IMR-90 (cell line): ENCODE results near the gene CCN5. TPM values are rescaled to one million over a fixed set of nuclear protein-coding genes. Genes with fewer than 3 reads are reported as not detected.

ENCODE experiments used
- ATAC-seq: fragments of 200-7000 bp; cut with Tn5 transposase; 2 replicates; pipeline ENCODE4 v1.9.1; 2020; ENCODE audit warnings: low read depth, mild to moderate bottlenecking, moderate library complexity
- BruUV-seq: library from RNA; stranded (reverse); fragments of 400-500 nt; replicated peaks from 2 replicates; lab custom pipeline; 2021; lab: Mats Ljungman, UMichigan
- CTCF ChIA-PET: fragments of 300-600 bp; formaldehyde crosslinking; extraction: SDS; loops from one replicate; lab custom pipeline; 2021; ENCODE audit warnings: antibody characterized with exemption; lab: Yijun Ruan, JAX
- POLR2A ChIA-PET: fragments of 300-600 bp; sonication (Branson Sonifier 250); formaldehyde crosslinking; loops from one replicate; lab custom pipeline; 2022; ENCODE audit warnings: antibody characterized with exemption; ENCODE audit not compliant: unreplicated experiment; lab: Charles Lee
- DNase-seq: peaks from one replicate; pipeline ENCODE4 v3.0.0; 2013
- H2AFZ ChIP-seq: replicated peaks from 2 replicates; pipeline ENCODE3; 2013; ENCODE audit warnings: low read length, mild to moderate bottlenecking; ENCODE audit not compliant: poor library complexity
- H2AK5ac ChIP-seq: 2 replicates; pipeline ENCODE4 v1.6.1; 2013; ENCODE audit warnings: low read depth, low read length, inconsistent platforms
- H2AK9ac ChIP-seq: replicated peaks from 2 replicates; pipeline ENCODE3; 2013; ENCODE audit warnings: mild to moderate bottlenecking, low read depth, low read length, moderate library complexity; ENCODE audit not compliant: poor library complexity
- H2BK120ac ChIP-seq: 2 replicates; pipeline ENCODE4 v1.6.1; 2013; ENCODE audit warnings: low read depth, low read length, inconsistent platforms
- H2BK15ac ChIP-seq: 3 replicates; pipeline ENCODE4 v1.6.1; 2013; ENCODE audit warnings: low read depth, low read length, inconsistent platforms
- H2BK20ac ChIP-seq: 2 replicates; pipeline ENCODE4 v1.6.1; 2013; ENCODE audit warnings: low read depth, mild to moderate bottlenecking, inconsistent platforms, low read length, moderate library complexity
- H2BK5ac ChIP-seq: 2 replicates; pipeline ENCODE4 v1.6.1; 2013; ENCODE audit warnings: mild to moderate bottlenecking, low read depth, low read length, inconsistent platforms; ENCODE audit not compliant: poor library complexity, severe bottlenecking
- H3K14ac ChIP-seq: replicated peaks from 2 replicates; pipeline ENCODE4 v1.6.1; 2013; ENCODE audit warnings: low read depth, low read length, inconsistent platforms
- H3K18ac ChIP-seq: 2 replicates; pipeline ENCODE4 v1.6.1; 2013; ENCODE audit warnings: low read depth, low read length, control low read depth
- H3K23ac ChIP-seq: 2 replicates; pipeline ENCODE4 v1.6.1; 2013; ENCODE audit warnings: low read depth, low read length, inconsistent platforms
- H3K27ac ChIP-seq: 2 replicates; pipeline ENCODE4 v1.5.1; 2013; ENCODE audit warnings: mild to moderate bottlenecking, control low read depth, low read length; ENCODE audit not compliant: insufficient read depth
- H3K27me3 ChIP-seq: 2 replicates; pipeline ENCODE4 v1.6.1; 2013; ENCODE audit warnings: low read length; ENCODE audit not compliant: control insufficient read depth, insufficient read depth
- H3K36me3 ChIP-seq: 2 replicates; pipeline ENCODE4 v1.6.1; 2013; ENCODE audit warnings: low read length, mixed read lengths; ENCODE audit not compliant: control insufficient read depth, insufficient read depth
- H3K4ac ChIP-seq: 2 replicates; pipeline ENCODE4 v1.6.1; 2013; ENCODE audit warnings: low read depth, low read length, inconsistent platforms
- H3K4me1 ChIP-seq: 2 replicates; pipeline ENCODE4 v1.6.1; 2013; ENCODE audit warnings: low read length, mixed read lengths; ENCODE audit not compliant: control insufficient read depth, insufficient read depth
- H3K4me2 ChIP-seq: 2 replicates; pipeline ENCODE4 v1.6.1; 2013; ENCODE audit warnings: low read depth, mild to moderate bottlenecking, control low read depth, low read length, moderate library complexity
- H3K4me3 ChIP-seq: 2 replicates; pipeline ENCODE4 v1.5.1; 2013; ENCODE audit warnings: low read depth, mild to moderate bottlenecking, control low read depth, low read length, moderate library complexity; ENCODE audit not compliant: insufficient read depth
- H3K56ac ChIP-seq: 2 replicates; pipeline ENCODE4 v1.6.1; 2013; ENCODE audit warnings: low read length, inconsistent platforms; ENCODE audit not compliant: insufficient read depth; ENCODE audit errors: extremely low read depth
- H3K79me1 ChIP-seq, 2 experiments: 2 replicates each; pipeline ENCODE4 v1.6.1; 2013; ENCODE audit warnings: low read length in 2 of 2, inconsistent platforms in 1 of 2, low read depth in 1 of 2
- H3K9ac ChIP-seq: 2 replicates; pipeline ENCODE4 v1.6.1; 2013; ENCODE audit warnings: low read depth, low read length, control low read depth
- H3K9me1 ChIP-seq: 2 replicates; pipeline ENCODE4 v1.6.1; 2013; ENCODE audit warnings: low read length, inconsistent platforms; ENCODE audit not compliant: insufficient read depth
- H3K9me3 ChIP-seq: 2 replicates; pipeline ENCODE4 v1.6.1; 2013; ENCODE audit warnings: low read length; ENCODE audit not compliant: control insufficient read depth, insufficient read depth
- H4K20me1 ChIP-seq: 2 replicates; pipeline ENCODE4 v1.6.1; 2013; ENCODE audit warnings: low read length, inconsistent platforms; ENCODE audit not compliant: insufficient read depth
- H4K5ac ChIP-seq: 2 replicates; pipeline ENCODE4 v1.6.1; 2013; ENCODE audit warnings: mild to moderate bottlenecking, low read depth, low read length, control low read depth
- H4K8ac ChIP-seq, 2 experiments: 2 replicates each; pipeline ENCODE4 v1.6.1; 2013; ENCODE audit warnings: low read depth in 2 of 2, low read length in 2 of 2, control low read depth in 1 of 2, inconsistent platforms in 1 of 2
- H4K91ac ChIP-seq: 2 replicates; pipeline ENCODE4 v1.6.1; 2013; ENCODE audit warnings: low read depth, low read length, inconsistent platforms; ENCODE audit not compliant: insufficient read depth
- CEBPB ChIP-seq: IDR thresholded peaks from 2 replicates; pipeline ENCODE4 v1.6.1; 2012; ENCODE audit warnings: low read depth, low read length, improper control_type of control experiment
- CHD1 ChIP-seq: IDR thresholded peaks from 2 replicates; pipeline ENCODE4 v1.6.1; 2012; ENCODE audit warnings: low read depth, low read length, improper control_type of control experiment
- FOS ChIP-seq: fragments of 150-350 bp; IDR thresholded peaks from 2 replicates; pipeline ENCODE4 v1.6.1; 2016; ENCODE audit warnings: low read depth, low read length
- RAD21 ChIP-seq: IDR thresholded peaks from 2 replicates; pipeline ENCODE4 v1.6.1; 2012; ENCODE audit warnings: low read length, improper control_type of control experiment
- WGBS, 2 experiments: methylation state at CpG; one replicate each; pipeline versions ENCODE4 v1.1.5 to v1.1.7; 2013; ENCODE audit warnings: missing lambda C conversion rate in 2 of 2; ENCODE audit not compliant: insufficient read length in 1 of 2; ENCODE audit errors: extremely low coverage in 2 of 2; 5-methylcytosine and 5-hydroxymethylcytosine counted together
- dilution Hi-C: fragments of 300-500 bp; cut with HindIII; formaldehyde crosslinking; loops from one replicate; pipeline ENCODE4 v1.14.3; 2018; ENCODE audit warnings: low sequenced_read_pairs; ENCODE audit not compliant: unreplicated experiment
- in situ Hi-C: fragments of 300-500 bp; cut with MboI; formaldehyde crosslinking; loops from 3 replicates; pipeline ENCODE4 v1.14.3; 2019; ENCODE audit warnings: low sequenced_read_pairs, inconsistent platforms, mixed read lengths
- intact Hi-C: fragments of 100-400 bp; cut with micrococcal nuclease; formaldehyde crosslinking; loops from 2 replicates; pipeline ENCODE4 v1.10.0; 2022
- polyA plus RNA-seq, 3 experiments: library from polyadenylated mRNA; depleted of rRNA; stranded (reverse); fragments of >200 nt; gene quantifications; 2 replicates each; pipeline ENCODE4 v1.2.3, GENCODE V29; 2012; ENCODE audit warnings: low replicate concordance in 1 of 3
- total RNA-seq: library from RNA; depleted of rRNA; stranded (reverse); fragments of >200 nt; gene quantifications from 2 replicates; pipeline ENCODE4 v1.2.3, GENCODE V29; 2012

Gene CCN5
- total and polyA plus RNA-seq, 2 of the 4 experiments (the other 2 are of a cell fraction): not detected

DNA sequence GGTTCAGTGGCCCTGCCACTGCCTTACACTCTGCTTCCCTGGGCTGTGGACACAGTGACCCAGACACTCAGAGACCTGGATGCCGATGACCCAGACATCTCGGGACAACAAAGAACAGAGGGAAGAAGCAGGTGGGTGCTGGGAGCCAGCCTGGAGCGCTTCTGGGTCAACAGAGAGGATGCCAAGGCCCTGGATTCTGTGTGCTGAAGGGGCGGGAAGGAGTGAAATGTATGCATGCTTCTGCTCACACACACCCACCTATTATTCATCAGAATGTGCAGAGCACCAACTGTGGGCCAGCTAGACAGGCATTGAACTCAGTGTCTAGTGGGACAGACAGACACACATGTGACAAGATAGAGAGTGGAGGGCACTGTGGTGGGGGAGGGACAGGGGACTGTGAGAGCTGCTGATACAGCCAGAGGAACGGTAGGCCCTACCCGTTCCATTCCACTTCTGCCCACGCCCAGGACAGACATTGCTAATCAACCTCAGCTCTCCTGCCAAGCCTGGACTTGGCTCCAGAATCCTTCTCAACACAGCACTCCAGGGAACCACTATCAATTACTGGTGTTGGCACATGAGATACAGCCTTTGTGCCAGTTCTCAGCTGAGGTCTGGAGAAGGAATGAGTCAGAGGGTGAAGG, 50.7 kb downstream of the CCN5 start:
- H3K79me1 ChIP-seq: no peaks in the 10 kb centered on the region
- in situ Hi-C loops: no loop called here
- TF ChIP-seq CEBPB: no peak
- no peak for TF ChIP-seq CHD1
- no peak for TF ChIP-seq RAD21
- TF ChIP-seq FOS: no peak
- no peak overlapping the region for H4K5ac ChIP-seq
- no peak overlapping the region for H2BK15ac ChIP-seq
- intact Hi-C loops: no loop called here
- no peak overlapping the region for H3K18ac ChIP-seq
- dilution Hi-C loops: no loop called here
- WGBS, 2 experiments: no CpG with 5 or more reads among the region's 7 CpGs
- no peak overlapping the region for H3K4me2 ChIP-seq
- no peak overlapping the region for H3K14ac ChIP-seq
- H4K8ac ChIP-seq: no peak overlapping the region
- no peaks in the 10 kb centered on the region for H4K20me1 ChIP-seq
- H3K4ac ChIP-seq: no peak overlapping the region
- peaks cover 4% of the 10 kb centered on the region; the same call in 1 of the 2 replicates for H3K9me1 ChIP-seq
- no peak overlapping the region for H2BK5ac ChIP-seq
- no peak overlapping the region for H3K4me3 ChIP-seq
- H4K91ac ChIP-seq: no peak overlapping the region
- peaks cover 35% of the 10 kb centered on the region for H3K27me3 ChIP-seq
- H2BK120ac ChIP-seq: no peak overlapping the region
- H3K4me1 ChIP-seq: no peaks in the 10 kb centered on the region
- ChIA-PET CTCF (no interaction called here), POLR2A (no interaction called here)
- no peaks in the 10 kb centered on the region for H3K36me3 ChIP-seq
- no peak overlapping the region for H2AK9ac ChIP-seq
- no peaks in the 10 kb centered on the region for H3K9me3 ChIP-seq
- no peak for ATAC-seq
- H3K56ac ChIP-seq: no peak overlapping the region
- peak overlapping the region; percentile 52 for H2AFZ ChIP-seq
- H3K23ac ChIP-seq: no peak overlapping the region
- no peak overlapping the region for H3K27ac ChIP-seq
- no TSS peak for BruUV-seq
- H2BK20ac ChIP-seq: no peak overlapping the region
- H2AK5ac ChIP-seq: no peak overlapping the region
- no peak for DNase-seq
- no peak overlapping the region for H3K9ac ChIP-seq
